Osteocyte (in vitro differentiated cells): Measurements from ENCODE around the gene MCRS1. TPM values are rescaled to one million over a fixed set of nuclear protein-coding genes. Genes with fewer than 3 reads are reported as not detected.

Experiments
- DNase-seq: peaks from one replicate; pipeline ENCODE4 v3.0.0; 2021; ENCODE audit warnings: mixed read lengths; ENCODE audit not compliant: unreplicated experiment; ENCODE audit errors: extremely low spot score
- H3K27ac Mint-ChIP-seq: one replicate; pipeline ENCODE4 v1.8.0; 2021; ENCODE audit warnings: mild to moderate bottlenecking, mixed read lengths; ENCODE audit not compliant: unreplicated experiment
- H3K27me3 Mint-ChIP-seq: one replicate; pipeline ENCODE4 v1.8.0; 2021; ENCODE audit warnings: mixed read lengths; ENCODE audit not compliant: unreplicated experiment
- H3K36me3 Mint-ChIP-seq: one replicate; pipeline ENCODE4 v1.8.0; 2021; ENCODE audit warnings: mixed read lengths; ENCODE audit not compliant: unreplicated experiment
- H3K4me1 Mint-ChIP-seq: one replicate; pipeline ENCODE4 v1.8.0; 2021; ENCODE audit warnings: mixed read lengths; ENCODE audit not compliant: unreplicated experiment
- H3K4me3 Mint-ChIP-seq: one replicate; pipeline ENCODE4 v1.8.0; 2021; ENCODE audit warnings: mild to moderate bottlenecking, moderate library complexity, mixed read lengths; ENCODE audit not compliant: unreplicated experiment
- H3K9me3 Mint-ChIP-seq: one replicate; pipeline ENCODE4 v1.8.0; 2021; ENCODE audit warnings: mixed read lengths; ENCODE audit not compliant: unreplicated experiment
- total RNA-seq: library from RNA; stranded (reverse); gene quantifications from 2 replicates; pipeline ENCODE4 v1.2.1, GENCODE V29; 2021
- TF ChIP-seq, protein P1 (sequence below): fragments of 200-600 bp; sonication (generic); IDR thresholded peaks from 2 replicates; pipeline ENCODE4 v1.5.0; 2021; ENCODE audit warnings: antibody characterized with exemption, mild to moderate bottlenecking, moderate library complexity

MCRS1 gene
- total RNA-seq, 1 donor from 2014 or later: 69.3 TPM

DNA sequence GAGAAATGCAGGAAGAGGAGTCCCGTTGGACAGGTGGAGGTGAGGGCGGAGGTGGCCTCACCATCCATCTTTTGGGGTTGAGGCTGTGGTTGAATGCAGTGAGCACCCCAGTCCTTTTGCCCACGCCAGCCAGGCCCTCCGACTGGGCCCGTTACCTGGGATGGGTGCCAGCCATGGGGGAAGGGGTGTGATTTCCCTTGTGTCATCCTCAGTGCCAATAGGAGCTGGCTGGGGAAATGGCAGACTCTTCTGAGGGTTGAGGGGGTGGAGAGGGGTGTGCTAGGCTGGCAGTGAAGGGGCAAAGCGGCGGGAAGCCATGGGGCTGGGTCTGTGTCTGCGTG lies 19.5 kb downstream of the MCRS1 start:
- H3K27me3 Mint-ChIP-seq: peaks cover 21% of the 10 kb centered on the region
- H3K4me1 Mint-ChIP-seq: no peaks in the 10 kb centered on the region
- H3K9me3 Mint-ChIP-seq: no peaks in the 10 kb centered on the region
- no peak for DNase-seq
- no peak overlapping the region for H3K27ac Mint-ChIP-seq
- TF ChIP-seq, protein P1, sequence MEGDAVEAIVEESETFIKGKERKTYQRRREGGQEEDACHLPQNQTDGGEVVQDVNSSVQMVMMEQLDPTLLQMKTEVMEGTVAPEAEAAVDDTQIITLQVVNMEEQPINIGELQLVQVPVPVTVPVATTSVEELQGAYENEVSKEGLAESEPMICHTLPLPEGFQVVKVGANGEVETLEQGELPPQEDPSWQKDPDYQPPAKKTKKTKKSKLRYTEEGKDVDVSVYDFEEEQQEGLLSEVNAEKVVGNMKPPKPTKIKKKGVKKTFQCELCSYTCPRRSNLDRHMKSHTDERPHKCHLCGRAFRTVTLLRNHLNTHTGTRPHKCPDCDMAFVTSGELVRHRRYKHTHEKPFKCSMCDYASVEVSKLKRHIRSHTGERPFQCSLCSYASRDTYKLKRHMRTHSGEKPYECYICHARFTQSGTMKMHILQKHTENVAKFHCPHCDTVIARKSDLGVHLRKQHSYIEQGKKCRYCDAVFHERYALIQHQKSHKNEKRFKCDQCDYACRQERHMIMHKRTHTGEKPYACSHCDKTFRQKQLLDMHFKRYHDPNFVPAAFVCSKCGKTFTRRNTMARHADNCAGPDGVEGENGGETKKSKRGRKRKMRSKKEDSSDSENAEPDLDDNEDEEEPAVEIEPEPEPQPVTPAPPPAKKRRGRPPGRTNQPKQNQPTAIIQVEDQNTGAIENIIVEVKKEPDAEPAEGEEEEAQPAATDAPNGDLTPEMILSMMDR: no peak
- no peak overlapping the region for H3K4me3 Mint-ChIP-seq
- H3K36me3 Mint-ChIP-seq: no peaks in the 10 kb centered on the region

DNA sequence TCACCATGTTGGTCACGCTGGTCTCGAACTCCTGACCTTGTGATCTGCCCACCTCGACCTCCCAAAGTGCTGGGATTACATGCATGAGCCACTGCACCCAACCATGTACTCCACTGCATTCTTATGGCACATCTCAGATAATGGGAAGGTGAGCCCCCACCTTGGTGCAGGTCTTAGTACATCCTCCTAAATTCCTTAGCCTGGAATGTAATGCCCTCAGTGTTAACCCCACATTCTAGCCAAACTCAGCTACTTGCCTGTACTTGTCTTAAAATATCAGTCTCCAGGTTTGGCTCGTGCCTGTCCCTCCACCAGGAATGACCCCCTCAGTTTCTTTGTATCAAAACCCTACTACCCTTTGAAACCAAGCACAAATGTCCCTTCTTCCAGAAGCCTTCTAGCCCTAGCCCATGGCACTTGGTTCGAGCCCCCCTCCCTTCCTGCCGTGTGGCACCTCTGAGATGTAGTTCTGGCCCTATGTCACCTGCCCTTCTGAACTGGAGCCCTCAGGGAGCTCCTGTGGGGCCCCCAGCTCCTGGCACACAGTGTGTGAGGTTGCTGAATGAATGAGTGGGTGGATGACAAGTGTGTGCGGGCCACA lies 20.8 kb downstream of the MCRS1 start:
- Mint-ChIP-seq H3K36me3 (no peaks in the 10 kb centered on the region), H3K9me3 (no peaks in the 10 kb centered on the region), H3K4me3 (no peak overlapping the region), H3K27ac (no peak overlapping the region), H3K4me1 (no peaks in the 10 kb centered on the region), H3K27me3 (peaks cover 16% of the 10 kb centered on the region)
- TF ChIP-seq, protein P1: no peak
- DNase-seq: no peak

DNA sequence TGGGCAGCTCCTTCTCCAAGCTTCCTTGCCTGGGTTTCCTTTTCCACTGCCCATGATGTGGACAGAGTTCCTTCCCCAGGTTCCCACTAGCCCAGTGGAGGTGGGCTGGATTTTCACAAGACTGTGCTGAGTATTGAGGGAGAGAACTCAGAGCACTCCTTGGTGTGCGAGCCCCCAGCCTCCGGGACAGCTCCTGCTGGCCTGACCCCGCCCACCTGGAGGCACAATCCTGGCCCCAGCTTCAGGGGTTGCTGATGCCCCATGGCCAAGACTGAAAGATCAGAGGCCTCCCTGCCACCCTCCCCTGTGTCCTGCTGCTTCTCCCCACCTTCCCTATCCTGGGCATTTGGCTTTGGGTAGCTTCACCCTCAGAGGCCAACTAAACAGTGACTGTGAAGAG lies 21.5 kb downstream of the MCRS1 start:
- no peaks in the 10 kb centered on the region for H3K4me1 Mint-ChIP-seq
- TF ChIP-seq, protein P1: no peak
- DNase-seq: no peak
- H3K9me3 Mint-ChIP-seq: no peaks in the 10 kb centered on the region
- peaks cover 16% of the 10 kb centered on the region for H3K27me3 Mint-ChIP-seq
- H3K27ac Mint-ChIP-seq: no peak overlapping the region
- no peak overlapping the region for H3K4me3 Mint-ChIP-seq
- no peaks in the 10 kb centered on the region for H3K36me3 Mint-ChIP-seq

DNA sequence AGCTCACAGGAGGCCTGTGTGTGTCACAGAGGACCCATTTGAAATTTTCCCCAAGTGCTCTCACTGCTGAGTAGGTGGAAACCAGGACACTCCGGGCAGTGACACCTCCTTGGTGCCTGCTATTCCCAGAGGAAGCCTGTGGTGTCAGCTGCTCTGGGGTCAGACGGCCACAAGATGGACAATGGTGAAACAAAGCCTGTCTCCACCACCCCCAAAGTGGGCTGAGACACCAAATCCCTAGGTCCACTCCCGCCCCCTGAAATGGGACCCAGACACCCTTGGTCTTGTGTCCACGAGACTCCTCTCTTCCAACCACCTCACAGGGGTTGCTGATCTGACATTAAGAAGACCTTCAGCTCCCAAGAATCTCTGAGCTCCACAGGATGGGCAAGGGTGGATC lies 22.1 kb downstream of the MCRS1 start:
- Mint-ChIP-seq H3K4me3 (no peak overlapping the region), H3K4me1 (no peaks in the 10 kb centered on the region), H3K36me3 (no peaks in the 10 kb centered on the region), H3K27ac (no peak overlapping the region), H3K9me3 (no peaks in the 10 kb centered on the region), H3K27me3 (peaks cover 16% of the 10 kb centered on the region)
- DNase-seq: no peak
- TF ChIP-seq, protein P1: no peak

DNA sequence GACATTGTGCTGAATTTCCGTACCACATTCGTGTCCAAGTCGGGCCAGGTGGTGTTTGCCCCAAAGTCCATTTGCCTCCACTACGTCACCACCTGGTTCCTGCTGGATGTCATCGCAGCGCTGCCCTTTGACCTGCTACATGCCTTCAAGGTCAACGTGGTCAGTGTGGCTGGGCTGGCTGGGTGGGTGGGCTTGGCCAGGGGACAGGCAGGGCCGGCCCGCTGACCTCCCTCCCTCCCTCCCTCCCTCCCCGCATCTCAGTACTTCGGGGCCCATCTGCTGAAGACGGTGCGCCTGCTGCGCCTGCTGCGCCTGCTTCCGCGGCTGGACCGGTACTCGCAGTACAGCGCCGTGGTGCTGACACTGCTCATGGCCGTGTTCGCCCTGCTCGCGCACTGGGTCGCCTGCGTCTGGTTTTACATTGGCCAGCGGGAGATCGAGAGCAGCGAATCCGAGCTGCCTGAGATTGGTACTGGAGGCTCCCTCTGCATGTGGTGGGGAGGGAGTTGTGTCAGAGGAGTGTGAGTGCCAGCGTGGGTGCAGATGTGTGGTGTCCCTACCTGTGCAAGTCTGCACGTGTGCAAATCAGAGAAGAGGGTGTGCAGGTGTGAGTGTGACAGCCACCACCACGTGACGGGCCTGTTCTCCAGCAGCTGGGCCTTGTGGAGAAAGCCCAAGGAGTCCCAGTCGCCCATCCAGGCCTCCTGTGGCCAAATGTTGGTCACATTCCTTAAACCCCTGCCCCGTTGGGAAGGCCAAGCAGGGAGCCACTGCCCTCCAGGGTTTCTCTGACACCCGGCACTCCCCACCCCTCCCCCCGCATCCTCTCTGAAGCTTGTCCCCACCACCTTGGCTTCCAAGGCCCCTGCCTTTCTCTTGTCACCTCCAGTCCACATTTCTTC lies 23.8 kb downstream of the MCRS1 start:
- Mint-ChIP-seq H3K4me3 (no peak overlapping the region), H3K27ac (no peak overlapping the region), H3K36me3 (no peaks in the 10 kb centered on the region), H3K9me3 (no peaks in the 10 kb centered on the region), H3K4me1 (peaks cover 2% of the 10 kb centered on the region), H3K27me3 (peaks cover 23% of the 10 kb centered on the region)
- TF ChIP-seq, protein P1: no peak
- no peak for DNase-seq
